Measurements from ENCODE around the gene ATP2B3.

- TF ChIP-seq REST (IDR thresholded peaks at IDR 0.05; ENCODE audit: insufficient read depth in 1 of 2, low read depth in 2 of 2, low read length in 2 of 2) (no peak), POLR2AphosphoS5 (IDR thresholded peaks at IDR 0.05; ENCODE audit: low read depth, low read length) (no peak), TAF1 (IDR thresholded peaks at IDR 0.05; ENCODE audit: borderline replicate concordance, insufficient read depth, low read length) (no peak), SIN3A (IDR thresholded peaks at IDR 0.05; ENCODE audit: borderline replicate concordance, insufficient read depth, low read length) (no peak), FOXP2 (optimal IDR thresholded peaks at IDR 0.05; ENCODE audit: borderline replicate concordance, extremely low read depth, extremely low read length, insufficient read depth) (no peak)
Measured at GRCh38 chrX:153478746-153479145, 38.7 kb upstream of the ATP2B3 start.

All from PFSK-1 (cell line).